ENCODE results near the gene NAA10.

The NAA10 gene

DNA sequence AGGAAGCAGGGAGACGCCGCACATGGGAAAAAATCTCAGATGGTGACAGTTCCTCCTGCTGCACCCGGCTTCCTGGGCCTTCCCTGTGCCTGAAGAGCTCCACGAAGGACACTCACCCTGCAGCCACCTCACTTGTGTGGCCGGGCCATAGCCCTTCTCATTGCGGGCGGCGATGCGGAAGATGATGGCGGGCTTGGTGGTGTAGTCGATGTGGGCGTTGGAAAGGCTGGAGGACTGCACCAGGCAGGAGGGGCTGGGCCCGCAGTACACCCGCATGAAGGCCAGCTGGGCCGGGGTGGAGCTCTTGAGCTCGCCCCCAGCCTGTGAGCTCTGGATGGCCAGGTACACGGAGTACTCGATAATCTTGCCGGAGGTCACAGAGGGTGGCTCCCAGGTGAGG is 15.3 kb upstream of the NAA10 start:
- no peak for TF ChIP-seq YY1 (IDR thresholded peaks at IDR 0.05; ENCODE audit: low read depth)
- TF ChIP-seq CREB1 (IDR thresholded peaks at IDR 0.05; ENCODE audit: low read depth): no peak
- TF ChIP-seq NFIC (IDR thresholded peaks at IDR 0.05): no peak
- TF ChIP-seq, protein P1, sequence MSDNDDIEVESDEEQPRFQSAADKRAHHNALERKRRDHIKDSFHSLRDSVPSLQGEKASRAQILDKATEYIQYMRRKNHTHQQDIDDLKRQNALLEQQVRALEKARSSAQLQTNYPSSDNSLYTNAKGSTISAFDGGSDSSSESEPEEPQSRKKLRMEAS (IDR thresholded peaks at IDR 0.05): no peak
- TF ChIP-seq, protein P2, sequence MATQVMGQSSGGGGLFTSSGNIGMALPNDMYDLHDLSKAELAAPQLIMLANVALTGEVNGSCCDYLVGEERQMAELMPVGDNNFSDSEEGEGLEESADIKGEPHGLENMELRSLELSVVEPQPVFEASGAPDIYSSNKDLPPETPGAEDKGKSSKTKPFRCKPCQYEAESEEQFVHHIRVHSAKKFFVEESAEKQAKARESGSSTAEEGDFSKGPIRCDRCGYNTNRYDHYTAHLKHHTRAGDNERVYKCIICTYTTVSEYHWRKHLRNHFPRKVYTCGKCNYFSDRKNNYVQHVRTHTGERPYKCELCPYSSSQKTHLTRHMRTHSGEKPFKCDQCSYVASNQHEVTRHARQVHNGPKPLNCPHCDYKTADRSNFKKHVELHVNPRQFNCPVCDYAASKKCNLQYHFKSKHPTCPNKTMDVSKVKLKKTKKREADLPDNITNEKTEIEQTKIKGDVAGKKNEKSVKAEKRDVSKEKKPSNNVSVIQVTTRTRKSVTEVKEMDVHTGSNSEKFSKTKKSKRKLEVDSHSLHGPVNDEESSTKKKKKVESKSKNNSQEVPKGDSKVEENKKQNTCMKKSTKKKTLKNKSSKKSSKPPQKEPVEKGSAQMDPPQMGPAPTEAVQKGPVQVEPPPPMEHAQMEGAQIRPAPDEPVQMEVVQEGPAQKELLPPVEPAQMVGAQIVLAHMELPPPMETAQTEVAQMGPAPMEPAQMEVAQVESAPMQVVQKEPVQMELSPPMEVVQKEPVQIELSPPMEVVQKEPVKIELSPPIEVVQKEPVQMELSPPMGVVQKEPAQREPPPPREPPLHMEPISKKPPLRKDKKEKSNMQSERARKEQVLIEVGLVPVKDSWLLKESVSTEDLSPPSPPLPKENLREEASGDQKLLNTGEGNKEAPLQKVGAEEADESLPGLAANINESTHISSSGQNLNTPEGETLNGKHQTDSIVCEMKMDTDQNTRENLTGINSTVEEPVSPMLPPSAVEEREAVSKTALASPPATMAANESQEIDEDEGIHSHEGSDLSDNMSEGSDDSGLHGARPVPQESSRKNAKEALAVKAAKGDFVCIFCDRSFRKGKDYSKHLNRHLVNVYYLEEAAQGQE (IDR thresholded peaks at IDR 0.05; ENCODE audit: low read depth): no peak
- no peak for TF ChIP-seq RAD21 (IDR thresholded peaks at IDR 0.05; ENCODE audit: low read depth)

DNA sequence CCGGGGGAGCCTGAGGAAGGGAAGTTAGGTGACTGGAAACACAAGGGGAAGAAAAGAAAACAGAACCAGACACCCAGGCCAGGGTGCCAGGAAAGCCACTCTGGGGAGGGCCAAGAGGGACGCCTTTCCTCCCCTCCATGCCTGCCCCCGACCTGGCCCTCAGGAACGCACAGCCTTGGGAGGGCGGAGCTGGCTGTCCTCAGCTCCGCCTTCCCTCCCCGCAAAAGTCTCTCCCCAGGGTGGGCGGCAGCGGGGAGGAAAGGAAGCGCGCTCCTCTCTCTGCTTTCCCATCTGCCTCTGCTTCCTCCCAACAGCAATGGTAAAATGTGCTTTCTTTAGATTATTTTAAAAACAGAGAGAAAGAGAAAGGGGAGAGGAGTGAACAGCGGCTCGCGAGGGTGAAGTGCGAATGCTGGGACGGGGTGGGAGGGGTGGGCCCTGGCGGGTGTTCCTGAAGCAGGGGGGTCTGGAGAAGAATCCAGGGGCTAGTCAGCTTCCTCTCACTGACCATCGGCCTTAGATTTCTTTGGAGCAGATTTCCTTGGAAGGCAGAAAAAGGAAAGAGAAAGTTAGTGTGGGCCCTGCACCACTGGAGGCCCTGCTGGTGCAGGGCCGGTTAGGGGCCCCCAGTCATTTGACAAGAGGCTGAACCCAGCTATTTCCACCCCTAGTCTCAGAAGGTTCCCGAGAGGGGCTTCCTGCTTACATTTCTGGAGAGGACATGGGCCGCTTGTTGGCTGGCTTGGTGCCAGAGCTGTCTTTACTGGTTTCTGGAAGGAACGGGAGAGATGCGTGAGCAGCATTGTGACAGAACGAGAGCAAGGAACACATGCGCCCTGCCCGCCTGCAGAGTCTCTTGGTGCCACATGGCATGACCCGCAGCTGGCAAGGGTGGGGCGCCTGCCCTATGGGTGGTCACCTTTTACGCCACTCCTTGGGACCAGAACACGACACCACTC is 14.3 kb upstream of the NAA10 start:
- no peak for TF ChIP-seq CREB1 (IDR thresholded peaks at IDR 0.05; ENCODE audit: low read depth)
- no peak for TF ChIP-seq RAD21 (IDR thresholded peaks at IDR 0.05; ENCODE audit: low read depth)
- no peak for TF ChIP-seq NFIC (IDR thresholded peaks at IDR 0.05)
- TF ChIP-seq EGR1 (IDR thresholded peaks at IDR 0.05): no peak
- no peak for TF ChIP-seq CEBPB (IDR thresholded peaks at IDR 0.05)

DNA sequence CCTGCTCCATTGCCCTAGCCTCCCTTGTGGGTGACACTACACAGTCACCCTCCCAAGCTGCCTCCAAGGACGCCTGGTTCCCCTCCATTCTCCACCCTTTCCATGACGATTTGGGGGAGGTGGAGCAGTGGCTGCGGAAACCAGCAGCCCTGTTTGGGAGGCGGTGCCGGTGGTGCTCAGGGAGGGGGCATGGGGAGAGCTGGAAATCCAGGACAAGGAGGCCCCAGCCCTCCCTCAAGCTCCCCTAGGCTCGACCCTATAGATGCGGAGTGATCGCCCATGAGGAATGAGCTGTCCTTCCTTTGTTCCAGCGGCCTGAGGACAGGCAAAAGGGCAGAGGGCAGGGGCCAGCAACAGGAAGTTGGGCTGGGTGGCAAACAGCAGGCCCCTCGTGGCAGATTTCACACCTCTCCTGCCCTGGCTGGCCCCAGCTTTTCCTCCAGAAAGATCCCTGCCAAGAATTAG is 13.2 kb upstream of the NAA10 start:
- TF ChIP-seq, protein P2 (IDR thresholded peaks at IDR 0.05; ENCODE audit: low read depth): no peak
- TF ChIP-seq YY1 (IDR thresholded peaks at IDR 0.05; ENCODE audit: low read depth) (no peak), EGR1 (IDR thresholded peaks at IDR 0.05) (no peak), TCF12 (IDR thresholded peaks at IDR 0.05; ENCODE audit: low read depth) (no peak), CEBPB (IDR thresholded peaks at IDR 0.05) (no peak)
- TF ChIP-seq, protein P1 (IDR thresholded peaks at IDR 0.05): no peak

DNA sequence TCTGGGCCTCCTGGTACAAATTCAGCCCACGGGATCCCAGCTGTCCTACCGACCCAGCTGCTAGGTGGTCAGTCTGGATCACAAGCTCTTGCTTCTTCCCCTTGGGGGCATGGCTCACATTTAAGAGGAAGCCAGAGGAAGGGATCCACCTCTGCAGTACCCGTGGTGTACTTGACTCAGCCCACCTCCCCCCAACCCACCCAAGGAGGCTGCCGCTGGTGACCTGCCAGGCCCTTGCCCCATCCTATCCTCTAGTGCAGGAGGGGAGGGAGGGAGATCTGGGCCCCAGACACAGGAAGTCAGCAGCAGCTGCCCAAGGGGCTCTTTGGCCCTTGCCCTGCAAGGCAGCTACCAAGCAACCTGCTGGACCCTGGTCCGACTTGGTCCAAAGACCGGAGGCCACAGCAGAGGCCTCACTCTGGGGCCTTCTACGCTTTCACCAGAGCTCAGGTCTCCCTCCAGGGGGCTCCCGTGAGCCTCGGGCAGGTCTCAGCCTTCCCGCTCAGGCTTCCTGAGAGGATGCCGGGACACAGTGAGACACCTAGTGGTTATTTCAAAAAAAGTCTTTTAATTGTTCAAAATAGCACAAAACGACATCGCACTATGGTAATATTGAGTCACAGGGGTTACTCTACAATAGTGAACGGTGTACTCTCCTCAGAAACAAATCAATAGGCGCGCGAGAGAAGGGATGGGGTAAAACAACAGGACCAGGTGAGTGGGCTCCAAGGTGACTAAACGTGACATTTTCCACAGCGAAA is 12.4 kb upstream of the NAA10 start:
- TF ChIP-seq RAD21 (IDR thresholded peaks at IDR 0.05; ENCODE audit: low read depth) (peak; percentile 34; the same call in 1 of the 2 replicates), EP300 (IDR thresholded peaks at IDR 0.05; ENCODE audit: borderline replicate concordance) (no peak)

DNA sequence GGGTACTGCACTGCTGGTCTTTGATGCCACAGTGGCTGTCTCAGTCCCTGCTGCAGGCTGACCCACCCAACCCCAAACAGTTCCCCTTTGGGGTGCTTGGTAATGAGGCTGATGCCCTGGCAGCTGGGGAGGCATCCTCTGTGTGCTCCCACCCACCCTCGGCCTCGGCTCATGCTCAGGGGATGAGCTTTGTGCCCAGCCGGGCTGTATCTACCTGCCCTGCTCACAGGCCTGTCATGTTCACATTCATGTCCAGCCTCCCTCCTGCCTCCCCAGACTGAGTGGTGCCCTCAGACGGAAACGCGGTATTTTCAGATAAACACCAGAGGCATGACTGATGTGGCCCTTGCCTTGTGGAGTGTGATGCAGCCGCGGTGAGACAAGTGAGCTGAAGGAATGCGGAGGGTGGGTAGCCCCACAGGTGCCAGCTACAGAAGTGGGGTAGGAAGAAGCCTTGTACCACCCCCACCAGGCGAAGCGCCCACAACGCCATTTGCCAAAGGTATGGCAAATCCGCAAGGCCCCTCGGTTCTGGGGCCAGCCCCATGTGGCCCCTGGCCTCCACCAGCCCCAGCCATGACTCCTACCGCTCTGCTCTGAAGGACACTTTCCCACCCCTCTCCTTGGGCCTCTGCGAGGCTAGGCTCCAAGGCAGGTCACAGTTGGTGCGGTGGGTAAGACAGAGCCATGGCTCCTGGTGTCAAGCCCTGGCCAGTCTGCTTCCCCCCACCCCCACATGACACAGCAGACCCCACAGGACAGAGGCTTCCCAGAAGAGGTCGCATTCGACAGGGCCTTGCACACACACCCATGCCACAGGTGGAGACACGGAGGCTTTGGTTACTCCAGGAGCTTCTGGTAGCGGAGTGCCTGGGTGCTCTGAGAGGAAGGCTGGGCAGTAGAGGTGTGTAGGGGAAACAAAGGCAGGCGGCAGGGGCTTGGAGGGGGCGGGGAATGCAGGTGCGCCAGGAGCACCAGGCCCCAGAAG is 11.4 kb upstream of the NAA10 start:
- TF ChIP-seq CREB1 (IDR thresholded peaks at IDR 0.05; ENCODE audit: low read depth) (no peak), TAF1 (IDR thresholded peaks at IDR 0.05; ENCODE audit: low read depth) (no peak), TCF12 (IDR thresholded peaks at IDR 0.05; ENCODE audit: low read depth) (no peak), ZBTB7A (IDR thresholded peaks at IDR 0.05; ENCODE audit: low read depth) (no peak), YY1 (IDR thresholded peaks at IDR 0.05; ENCODE audit: low read depth) (no peak), NFIC (IDR thresholded peaks at IDR 0.05) (no peak), EP300 (IDR thresholded peaks at IDR 0.05; ENCODE audit: borderline replicate concordance) (no peak), FOXM1 (IDR thresholded peaks at IDR 0.05; ENCODE audit: borderline replicate concordance, low read depth) (no peak)
- TF ChIP-seq, protein P2 (IDR thresholded peaks at IDR 0.05; ENCODE audit: low read depth): no peak

All from Ishikawa (cell line).